HG02798 (cell line): Measurements from ENCODE around the gene ZC2HC1B.
"Not testable (repeated sequence)": the region's sequence is repeated elsewhere in the genome, so short reads cannot be mapped to it uniquely, and the experiment has no call there.

Experiments used
- ATAC-seq: cut with Tn5 transposase; IDR thresholded peaks from one replicate; pipeline ENCODE4 v1.9.1; 2021; ENCODE audit warnings: mild to moderate bottlenecking; ENCODE audit not compliant: unreplicated experiment, poor library complexity

Gene ZC2HC1B

DNA sequence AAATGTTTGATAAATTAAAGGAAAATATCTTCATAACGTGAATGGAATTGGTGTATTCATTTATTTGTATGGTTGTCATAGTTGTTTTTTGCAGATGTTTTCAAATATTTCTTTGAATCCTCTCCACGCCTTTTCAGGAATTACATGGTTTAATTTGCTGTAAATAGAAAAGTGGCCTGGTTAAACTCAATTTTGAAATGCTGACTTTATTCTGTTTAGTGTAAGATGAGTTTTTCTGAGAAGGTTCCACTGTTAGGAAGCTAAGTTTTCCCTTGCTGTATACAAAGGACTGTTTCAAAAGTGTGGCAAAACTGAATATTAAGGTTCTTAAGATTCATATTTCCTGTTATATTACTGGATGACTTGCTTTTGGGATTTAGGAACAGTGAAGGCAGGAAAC lies 503 bp upstream of the ZC2HC1B start:
- ATAC-seq: no peak

DNA sequence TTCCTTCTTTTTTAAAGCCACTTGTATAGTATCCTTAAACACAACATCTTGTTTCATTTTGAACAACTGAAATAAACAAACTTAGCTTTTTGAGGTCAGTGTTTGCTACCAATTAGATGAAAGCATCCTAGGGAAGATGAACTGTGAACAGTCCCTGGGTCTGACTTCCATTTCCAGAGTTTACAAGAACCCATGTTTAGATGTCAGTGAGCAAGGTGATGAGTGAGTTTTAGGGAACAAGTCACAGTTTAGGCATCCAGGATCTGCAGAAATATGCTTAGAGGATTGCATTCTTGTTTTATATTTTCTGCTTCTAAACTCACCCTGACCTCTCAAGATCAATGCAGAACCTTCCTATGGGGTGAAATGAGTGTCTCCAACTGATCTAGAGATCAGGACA lies 3.0 kb downstream of the ZC2HC1B start:
- ATAC-seq: no peak

DNA sequence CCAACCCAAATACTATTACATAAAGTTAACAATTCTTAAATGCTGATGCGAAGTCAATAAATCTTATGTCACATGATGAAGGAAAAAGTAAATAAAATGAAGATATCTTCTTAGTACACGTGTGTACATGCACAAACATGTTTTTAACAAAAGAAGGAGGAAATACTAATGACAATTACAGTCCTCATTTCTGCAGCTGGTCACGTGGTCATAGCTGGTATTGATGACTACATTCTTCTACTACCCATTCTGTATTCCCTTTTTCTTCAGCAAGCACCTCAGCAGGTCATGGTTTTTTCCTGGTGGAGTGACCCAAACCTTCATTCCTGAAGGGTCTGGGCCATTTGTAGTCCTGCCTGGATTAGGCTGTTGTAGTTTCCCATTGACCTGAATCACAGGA lies 4.5 kb downstream of the ZC2HC1B start:
- ATAC-seq: not testable (repeated sequence)

DNA sequence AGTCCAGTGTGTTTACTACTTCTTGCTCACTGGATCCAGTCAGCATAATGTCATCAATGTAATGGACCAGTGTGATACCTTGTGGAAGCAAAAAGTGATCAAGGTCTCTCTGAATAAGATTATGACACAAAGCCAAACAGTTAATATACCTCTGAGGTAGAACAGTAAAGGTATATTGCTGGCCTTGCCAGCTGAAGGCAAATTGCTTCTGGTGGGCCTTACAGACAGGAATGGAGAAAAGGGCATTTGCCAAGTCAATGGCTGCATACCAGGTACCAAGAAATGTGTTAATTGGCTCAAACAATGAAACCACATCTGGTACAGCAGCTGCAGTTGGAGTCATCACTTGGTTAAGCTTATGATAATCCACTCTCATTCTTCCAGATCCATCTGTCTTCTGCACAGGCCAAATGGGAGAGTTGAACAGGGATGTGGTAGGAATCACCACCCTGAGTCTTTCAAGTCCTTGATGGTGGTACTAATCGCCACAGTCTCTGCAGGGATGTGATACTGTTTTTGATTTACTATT lies 7.0 kb downstream of the ZC2HC1B start:
- ATAC-seq: not testable (repeated sequence)

DNA sequence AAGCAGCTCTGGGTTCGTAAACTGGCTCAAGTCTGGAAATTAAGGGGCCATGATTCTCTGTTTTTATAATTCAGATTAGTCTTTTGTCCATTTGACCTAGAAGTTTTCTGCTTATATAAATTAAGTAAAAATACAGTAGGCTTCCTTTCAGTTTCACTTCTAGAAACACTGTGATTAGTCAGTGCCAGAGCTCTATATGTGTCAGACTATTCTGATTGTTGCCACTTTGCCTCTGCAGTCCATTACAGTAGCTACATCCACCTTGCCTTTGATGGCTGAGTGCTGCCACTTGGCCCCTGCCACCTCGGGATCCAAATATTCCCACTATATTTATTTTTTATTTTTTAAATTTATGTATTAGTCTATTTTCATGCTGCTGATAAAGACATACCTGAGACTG lies 7.9 kb downstream of the ZC2HC1B start:
- peak; percentile 95 for ATAC-seq

DNA sequence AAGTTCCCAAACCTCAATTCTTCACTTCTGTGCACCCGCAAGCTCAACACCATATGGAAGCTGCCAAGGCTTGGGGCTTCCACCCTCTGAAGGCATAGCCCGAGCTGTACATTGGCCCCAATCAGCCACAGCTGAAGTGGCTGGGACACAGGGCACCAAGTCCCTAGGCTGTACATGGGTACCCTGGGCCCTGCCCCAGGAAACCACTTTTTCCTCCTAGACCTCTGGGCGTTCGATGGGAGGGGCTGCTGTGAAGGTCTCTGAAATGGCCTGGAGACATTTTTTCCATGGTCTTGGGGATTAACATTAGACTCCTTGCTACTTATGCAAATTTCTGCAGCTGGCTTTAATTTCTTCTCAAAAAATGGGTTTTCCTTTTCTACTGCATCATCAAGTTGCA lies 9.3 kb downstream of the ZC2HC1B start:
- ATAC-seq: not testable (repeated sequence)

DNA sequence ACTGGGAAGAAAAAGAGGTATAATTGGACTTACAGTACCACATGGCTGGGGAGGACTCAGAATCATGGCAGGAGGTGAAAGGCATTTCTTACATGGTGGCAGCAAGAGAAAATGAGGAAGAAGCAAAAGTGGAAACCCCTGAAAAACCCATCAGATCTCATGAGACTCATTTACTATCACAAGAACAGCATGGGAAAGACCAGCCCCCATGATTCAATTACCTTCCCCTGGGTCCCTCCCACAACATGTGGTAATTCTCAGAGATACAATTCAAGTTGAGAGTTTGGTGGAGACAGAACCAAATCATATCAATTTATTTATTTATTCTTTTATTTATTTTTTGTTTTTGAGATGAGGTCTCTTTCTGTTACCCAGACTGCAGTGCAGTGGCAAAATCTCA lies 10.2 kb downstream of the ZC2HC1B start:
- ATAC-seq: not testable (repeated sequence)

DNA sequence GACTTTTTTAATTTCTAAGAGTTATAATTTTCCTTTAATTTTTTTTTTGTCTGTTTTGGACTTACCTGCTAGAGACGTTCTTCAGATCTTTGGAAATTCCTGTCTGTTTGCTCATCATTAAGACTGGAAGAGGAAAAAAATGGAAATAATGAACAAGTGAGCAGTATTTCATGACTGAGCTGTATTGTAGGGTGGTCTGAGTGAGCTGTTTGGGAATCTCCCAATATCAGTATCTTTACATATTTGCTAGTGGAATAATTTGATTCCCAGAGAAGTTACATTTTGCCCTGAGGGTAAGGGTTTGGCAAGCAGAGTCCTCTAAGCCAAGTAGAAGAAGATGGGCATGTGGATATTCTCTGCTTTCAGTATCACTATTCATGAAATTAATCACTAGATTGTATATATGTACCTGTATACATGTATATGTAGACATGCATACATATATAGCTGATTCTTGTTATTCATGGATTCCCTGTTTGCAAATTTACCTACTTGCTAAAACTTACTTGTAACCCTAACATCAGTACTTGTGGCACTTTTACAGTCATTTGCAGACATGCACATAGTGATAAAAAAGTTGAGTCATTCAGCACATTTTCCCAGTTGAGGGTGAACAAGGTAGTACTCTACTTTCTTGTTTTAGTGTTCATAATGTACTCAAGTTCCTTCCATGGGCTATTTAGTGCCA lies 13.5 kb downstream of the ZC2HC1B start:
- no peak for ATAC-seq

DNA sequence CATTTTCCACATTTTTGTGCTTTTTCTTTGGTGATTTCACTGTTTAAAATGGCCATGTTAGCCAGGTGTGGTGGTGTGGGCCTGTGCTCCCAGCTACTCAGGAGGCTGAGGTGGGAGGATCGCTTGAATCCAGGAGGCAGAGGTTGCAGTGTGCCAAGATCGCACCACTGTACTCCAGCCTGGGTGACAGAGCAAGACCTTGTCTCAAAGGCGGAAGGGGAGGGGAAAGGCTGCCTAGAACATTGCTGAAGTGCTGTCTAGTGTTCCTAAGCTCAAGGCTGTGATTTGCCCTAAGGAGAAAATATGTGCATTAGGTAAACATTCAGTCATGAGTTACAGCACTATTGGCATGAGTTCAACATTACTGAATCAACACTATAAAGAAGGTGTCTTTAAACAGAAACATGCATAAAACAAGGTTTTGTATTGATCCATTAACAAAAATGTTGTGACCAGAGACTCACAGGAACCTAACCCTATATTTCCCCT lies 14.0 kb downstream of the ZC2HC1B start:
- ATAC-seq: no peak

DNA sequence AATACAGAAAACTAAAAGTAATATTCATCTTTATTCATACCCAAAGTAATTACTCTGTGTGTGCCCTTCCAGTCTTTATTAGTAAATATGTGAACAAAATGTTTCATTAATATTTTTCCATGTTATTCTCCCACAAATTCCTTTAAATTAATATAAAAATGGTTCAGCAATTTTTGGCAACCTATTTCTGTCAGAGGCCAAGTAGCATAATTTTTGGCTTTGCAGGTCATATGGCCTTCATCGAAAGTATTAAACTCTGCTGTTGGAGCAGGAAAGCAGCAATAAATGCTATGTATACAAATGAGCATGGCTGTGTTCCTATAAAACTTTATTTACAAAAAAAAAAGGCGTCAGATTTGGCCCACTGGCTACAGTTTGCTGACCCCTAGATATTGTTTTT lies 16.1 kb downstream of the ZC2HC1B start:
- no peak for ATAC-seq

DNA sequence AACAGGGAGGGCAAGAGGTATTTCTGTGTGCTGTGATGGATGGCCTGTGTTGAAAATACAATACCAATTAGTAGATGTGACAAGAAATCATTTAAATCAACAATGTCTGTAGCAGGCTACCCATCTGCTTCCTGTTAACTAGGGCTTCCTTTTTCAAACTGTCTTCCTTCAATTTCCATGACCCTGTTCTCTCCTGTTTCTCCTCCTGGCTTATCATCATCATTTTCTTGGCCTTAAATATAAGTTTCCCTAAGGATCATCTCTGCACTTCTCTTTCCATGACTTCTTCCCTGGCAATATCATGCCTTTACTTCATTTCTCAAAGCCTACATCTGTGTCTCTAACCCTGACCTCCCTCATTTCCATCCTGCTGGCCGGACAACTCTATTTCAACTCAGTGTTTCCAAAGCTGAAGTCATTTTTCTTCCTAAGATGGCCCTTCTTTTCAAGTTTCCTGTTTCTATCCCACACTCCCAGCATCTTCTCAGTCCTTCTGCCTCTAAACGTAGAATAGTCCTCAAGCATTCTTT lies 18.2 kb downstream of the ZC2HC1B start:
- no peak for ATAC-seq

DNA sequence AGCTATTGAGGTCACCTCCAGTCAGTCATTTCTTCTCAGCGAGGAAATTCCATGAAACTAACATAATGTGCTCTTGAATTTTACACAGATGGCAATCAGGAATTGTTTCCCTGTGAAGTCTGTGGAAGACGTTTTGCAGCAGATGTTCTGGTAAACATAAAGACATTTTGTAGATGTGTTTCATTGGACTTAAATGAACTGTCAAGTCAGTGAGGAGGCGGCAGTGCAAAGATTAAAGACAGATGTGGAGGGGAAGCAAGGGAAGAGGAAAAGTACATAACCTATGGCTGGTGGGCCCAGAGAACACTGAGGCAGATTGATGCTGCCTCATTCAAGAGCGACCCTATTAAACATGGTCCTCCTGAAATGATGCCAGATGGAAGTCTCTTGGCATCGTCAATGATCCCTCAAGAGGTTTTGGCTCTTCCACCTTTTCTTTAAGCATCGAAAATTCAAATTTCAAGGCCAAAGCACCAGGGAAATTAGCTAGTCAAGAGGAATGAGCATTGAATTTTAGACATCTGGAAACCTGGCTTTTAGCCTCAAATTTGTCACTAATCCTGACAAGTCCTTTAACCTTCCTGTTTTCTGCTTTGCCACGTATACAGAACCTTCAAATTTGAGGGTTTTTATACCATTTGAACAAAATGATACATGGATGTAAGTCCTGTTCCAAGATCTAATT lies 20.1 kb downstream of the ZC2HC1B start:
- ATAC-seq: no peak

DNA sequence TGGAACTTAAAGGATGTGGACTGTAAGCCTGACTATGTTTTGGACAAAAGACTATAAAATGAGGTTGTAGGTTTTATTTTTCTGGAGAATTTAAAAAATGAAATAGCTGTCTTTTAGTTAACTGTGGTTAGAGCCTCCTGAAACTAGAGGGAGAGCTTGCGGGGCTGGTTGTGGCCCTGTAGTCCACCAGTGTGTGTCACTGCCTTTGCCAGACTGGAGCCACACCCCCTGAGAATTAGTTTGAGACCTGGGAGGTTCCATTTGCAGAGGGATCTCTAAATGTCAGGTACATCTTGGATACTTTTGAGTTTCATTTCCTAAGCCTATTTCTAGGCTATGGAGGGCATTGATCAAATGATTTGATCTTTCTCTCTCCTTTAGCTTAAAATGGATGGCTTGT lies 20.8 kb downstream of the ZC2HC1B start:
- ATAC-seq: no peak

DNA sequence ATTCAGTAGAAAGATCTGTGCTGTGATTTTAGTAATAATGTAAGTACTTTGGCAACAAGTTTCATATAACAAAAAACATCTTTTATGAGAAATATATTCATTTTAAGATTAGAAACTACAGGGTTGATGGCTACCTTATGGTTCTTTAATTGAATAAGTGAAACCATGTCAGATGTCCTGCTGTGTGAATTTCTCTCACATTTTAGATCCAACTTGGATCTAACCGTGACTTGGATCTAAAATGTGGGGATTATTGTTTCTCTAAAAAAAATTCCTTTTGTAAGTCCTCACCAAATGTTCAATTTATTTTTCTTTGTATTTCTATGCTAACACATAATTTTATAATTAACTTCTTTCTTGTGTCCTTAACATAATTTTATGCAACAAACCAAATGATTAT lies 30.4 kb downstream of the ZC2HC1B start:
- ATAC-seq: no peak

DNA sequence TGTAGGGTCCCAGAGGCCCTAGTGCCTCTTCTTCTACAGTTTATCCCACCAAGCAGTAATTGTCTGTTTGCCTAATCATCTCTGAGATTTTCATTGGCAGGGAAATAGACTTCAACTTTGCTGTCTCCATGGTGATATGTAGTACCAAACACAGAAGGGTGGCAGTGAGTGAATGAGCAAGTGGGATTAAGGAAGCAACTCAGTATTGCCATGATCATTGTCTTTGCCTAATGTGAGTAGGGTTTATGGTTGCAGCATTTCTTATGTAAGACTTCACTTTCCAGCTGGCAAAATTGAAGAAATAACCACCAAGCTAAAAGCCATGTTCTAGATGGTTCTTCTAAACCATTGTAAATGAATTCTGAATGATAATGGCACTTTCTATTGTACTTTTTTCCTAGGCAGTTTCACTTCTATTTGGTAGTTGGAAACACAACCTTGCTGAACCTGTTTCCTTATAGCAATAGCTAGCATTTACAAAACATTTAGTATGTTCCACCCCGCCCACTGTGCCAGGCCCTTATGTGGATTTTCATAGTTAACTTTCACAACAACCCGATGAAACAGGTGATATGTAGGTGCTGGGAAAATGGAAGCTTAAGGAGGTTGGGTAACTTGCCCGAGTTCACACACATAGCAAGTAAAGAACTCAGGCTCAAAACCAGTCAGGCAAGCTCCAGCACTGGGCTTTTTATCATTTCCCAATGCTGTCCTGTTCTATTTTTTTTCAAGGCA lies 32.0 kb downstream of the ZC2HC1B start:
- no peak for ATAC-seq

DNA sequence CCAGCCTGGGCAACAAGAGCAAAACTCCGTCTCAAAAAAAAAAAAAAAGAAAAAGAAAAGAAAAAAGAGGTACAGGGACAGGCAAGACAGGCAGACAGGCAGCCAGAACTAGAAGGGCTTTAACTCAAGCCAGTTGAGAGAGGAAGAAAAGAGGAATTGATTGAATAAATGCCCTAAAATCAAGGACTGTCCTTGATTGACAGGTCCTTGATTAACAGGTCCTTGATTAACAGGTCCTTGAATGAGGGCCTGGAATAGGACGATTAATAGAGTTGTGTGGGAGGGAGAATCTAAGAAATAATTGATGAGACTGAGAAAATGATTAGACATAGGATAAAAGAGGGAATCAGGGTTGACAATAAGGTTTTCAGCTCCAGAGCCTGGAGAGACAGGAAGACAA lies 36.1 kb downstream of the ZC2HC1B start:
- no peak for ATAC-seq

DNA sequence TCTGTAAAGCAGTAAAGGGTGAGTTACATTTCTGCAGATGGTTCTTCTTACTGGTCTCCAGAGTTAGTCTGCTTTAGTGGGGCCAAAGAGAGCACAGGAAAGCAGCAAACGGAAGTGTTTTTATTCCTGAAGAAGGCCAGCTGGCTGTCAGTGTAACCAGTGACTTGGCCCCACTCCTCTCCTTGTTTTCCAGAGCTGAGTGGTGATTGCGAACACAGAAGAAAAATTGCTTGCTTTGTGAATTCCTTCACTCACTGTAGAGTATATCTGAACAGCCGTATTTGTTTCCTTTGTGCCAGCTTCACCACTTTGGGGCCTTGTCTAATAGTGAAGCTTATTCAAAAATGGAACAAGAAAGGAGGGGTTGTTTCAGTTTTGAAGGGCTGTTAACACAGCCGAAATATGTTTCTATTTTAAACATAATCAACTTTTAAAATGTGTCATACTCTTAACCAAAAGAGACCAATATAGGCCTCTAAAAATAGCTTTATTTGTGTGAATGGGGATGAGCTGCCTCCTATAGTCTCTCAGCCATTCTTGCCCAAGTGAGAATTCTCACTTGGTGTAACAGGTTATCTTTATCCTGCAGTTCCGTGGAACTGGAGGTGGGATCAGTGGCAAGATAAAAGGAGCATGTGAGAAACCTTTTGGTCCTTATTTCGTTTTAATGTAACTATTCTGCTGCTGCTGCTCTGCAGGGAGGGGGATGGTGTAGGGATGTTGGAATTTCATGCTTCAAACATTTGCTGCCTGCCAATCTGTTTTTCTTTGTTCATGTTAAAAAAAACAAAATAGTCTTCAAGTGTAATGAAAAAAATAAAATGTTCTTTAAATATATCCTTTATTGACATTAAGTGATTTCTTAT lies 37.8 kb downstream of the ZC2HC1B start:
- ATAC-seq: peak; percentile 92

DNA sequence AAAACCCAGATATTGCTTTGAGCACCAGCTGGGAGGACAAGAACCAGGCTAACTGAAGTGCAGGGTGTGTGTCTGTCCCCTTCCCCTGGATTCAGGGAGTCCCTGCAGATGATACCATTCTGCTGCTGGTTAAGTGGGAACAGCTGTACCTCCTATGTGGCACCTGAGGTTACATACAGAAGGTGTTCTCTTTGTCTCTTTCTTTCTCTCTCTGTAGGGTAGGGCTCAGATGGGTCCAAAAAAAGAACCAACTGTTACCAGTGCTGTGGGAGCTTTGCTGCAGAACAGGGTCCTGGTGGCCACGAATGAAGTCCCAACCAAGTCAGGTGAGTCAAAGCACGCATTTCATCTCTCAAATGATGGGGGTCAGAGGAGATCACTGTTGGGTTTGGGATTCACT lies 38.6 kb downstream of the ZC2HC1B start:
- ATAC-seq: no peak

DNA sequence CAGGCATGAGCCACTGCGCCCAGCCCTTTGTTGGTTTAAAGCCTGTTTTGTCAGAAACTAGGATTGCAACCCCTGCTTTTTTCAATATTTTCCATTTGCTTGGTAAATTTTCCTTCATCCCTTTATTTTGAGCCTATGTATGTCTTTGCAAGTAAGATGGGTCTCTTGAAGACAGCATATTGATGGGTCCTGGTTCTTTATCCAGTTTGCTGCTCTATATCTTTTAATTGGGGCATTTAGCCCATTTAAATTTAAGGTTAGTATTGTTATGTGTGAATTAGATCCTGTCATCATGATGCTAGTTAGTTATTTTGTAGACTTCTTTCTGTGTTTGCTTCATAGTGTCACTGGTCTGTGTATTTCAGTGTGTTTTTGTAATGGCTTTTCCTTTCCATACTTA lies 46.8 kb downstream of the ZC2HC1B start:
- no peak for ATAC-seq

DNA sequence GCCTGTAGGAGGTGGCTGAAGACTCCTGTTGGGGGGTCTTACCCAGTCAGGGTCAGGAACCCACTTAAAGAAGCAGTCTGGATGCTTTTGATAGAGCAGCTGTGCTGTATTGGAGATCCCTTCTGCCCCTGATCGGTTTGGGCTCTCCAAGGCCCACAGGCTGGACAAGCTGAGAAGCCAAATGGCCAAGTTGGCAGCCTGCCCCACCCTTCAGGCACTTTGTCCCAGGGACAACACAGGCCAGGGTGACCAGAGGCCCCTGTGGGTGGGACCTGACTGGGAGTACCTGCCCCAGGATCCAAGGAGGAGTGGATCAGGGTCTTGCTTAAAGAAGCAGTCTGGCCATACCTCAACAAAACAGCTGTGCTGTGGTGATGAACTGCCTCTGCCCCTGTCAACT lies 48.4 kb downstream of the ZC2HC1B start:
- no peak for ATAC-seq
